Suppressor macrophage (primary cell): ENCODE measurements around the gene IL1R1.
A peak's percentile ranks its signal among the peaks of the same experiment; 100 is the strongest.
"Not testable (repeated sequence)": the region's sequence is repeated elsewhere in the genome, so short reads cannot be mapped to it uniquely, and the experiment has no call there.

Experiments
- DNase-seq, 4 experiments: peaks; one replicate each; pipeline ENCODE4 v3.0.0-alpha.2; 2020 to 2022

IL1R1 gene

GRCh38 chr2:102112271-102112670 is 30.3 kb upstream of the IL1R1 start:
- no peak for DNase-seq

GRCh38 chr2:102112692-102113665 is 29.6 kb upstream of the IL1R1 start:
- no peak for DNase-seq

GRCh38 chr2:102114290-102114721 is 28.2 kb upstream of the IL1R1 start:
- DNase-seq, result no peak

GRCh38 chr2:102114851-102115497 is 27.6 kb upstream of the IL1R1 start:
- DNase-seq, result peak; percentile 61 to 68 (median 63)

GRCh38 chr2:102116630-102117471 is 25.7 kb upstream of the IL1R1 start:
- peak; percentile 43 to 66 (median 50) for DNase-seq

- no peak for DNase-seq
These were observed 25.1 kb upstream of the IL1R1 start for GRCh38 chr2:102117472-102117858.

- DNase-seq, result no peak
These were observed 23.3 kb upstream of the IL1R1 start for GRCh38 chr2:102119255-102119654.

- DNase-seq, result no peak
These were observed 22.3 kb upstream of the IL1R1 start for GRCh38 chr2:102120261-102120660.

- DNase-seq, result no peak
These were observed 21.8 kb upstream of the IL1R1 start for GRCh38 chr2:102120701-102121159.

- DNase-seq, result no peak
These were observed 20.4 kb upstream of the IL1R1 start for GRCh38 chr2:102122115-102122514.

- DNase-seq, result no peak
These were observed 19.6 kb upstream of the IL1R1 start for GRCh38 chr2:102122909-102123308.

GRCh38 chr2:102124421-102124820 is 18.1 kb upstream of the IL1R1 start:
- not testable (repeated sequence) for DNase-seq

- DNase-seq, result no peak
These were observed 16.4 kb upstream of the IL1R1 start for GRCh38 chr2:102126169-102126568.

GRCh38 chr2:102126660-102127059 is 15.9 kb upstream of the IL1R1 start:
- no peak for DNase-seq

GRCh38 chr2:102129082-102129481 is 13.5 kb upstream of the IL1R1 start:
- DNase-seq, result no peak

GRCh38 chr2:102129951-102130646 is 12.4 kb upstream of the IL1R1 start:
- peak; percentile 31 to 68 (median 54) for DNase-seq

- no peak for DNase-seq
These were observed 11.9 kb upstream of the IL1R1 start for GRCh38 chr2:102130647-102130991.

GRCh38 chr2:102131564-102131963 is 11.0 kb upstream of the IL1R1 start:
- no peak for DNase-seq

GRCh38 chr2:102137138-102137537 is 5.4 kb upstream of the IL1R1 start:
- DNase-seq, result no peak

- DNase-seq, result peak; percentile 29 to 69 (median 57)
These were observed 4.2 kb upstream of the IL1R1 start for GRCh38 chr2:102138331-102138730.

- no peak for DNase-seq
These were observed 2.7 kb upstream of the IL1R1 start for GRCh38 chr2:102139851-102140250.

- no peak for DNase-seq
These were observed 2.2 kb upstream of the IL1R1 start for GRCh38 chr2:102140377-102140776.
